GM23338 (cell line): Measurements from ENCODE around the gene UQCR11. TPM values are rescaled to one million over a fixed set of nuclear protein-coding genes. Genes with fewer than 3 reads are reported as not detected.

Experiments
- ATAC-seq: fragments of 200-7000 bp; cut with Tn5 transposase; 3 replicates; pipeline ENCODE4 v1.9.1; 2020
- DNase-seq: peaks from one replicate; pipeline ENCODE4 v3.0.0-alpha.2; 2015; ENCODE audit warnings: low spot score
- H2AFZ ChIP-seq: fragments of 200-600 bp; sonication (generic); 2 replicates; pipeline ENCODE4 v1.8.0; 2016; ENCODE audit warnings: antibody characterized with exemption, mild to moderate bottlenecking, moderate library complexity
- H3F3A ChIP-seq: fragments of 200-600 bp; sonication (generic); replicated peaks from 2 replicates; pipeline ENCODE4 v1.8.0; 2017; ENCODE audit warnings: antibody characterized with exemption, mixed run types, low read depth
- H3K27ac ChIP-seq: fragments of 200-600 bp; sonication (generic); 2 replicates; pipeline ENCODE4 v1.6.1; 2016; ENCODE audit warnings: low read depth
- H3K27me3 ChIP-seq: fragments of 200-600 bp; sonication (generic); 2 replicates; pipeline ENCODE4 v1.8.0; 2016; ENCODE audit warnings: mild to moderate bottlenecking, mixed run types, moderate library complexity; ENCODE audit not compliant: insufficient read depth
- H3K36me3 ChIP-seq: fragments of 200-600 bp; sonication (generic); 2 replicates; pipeline ENCODE4 v1.8.0; 2016; ENCODE audit warnings: mild to moderate bottlenecking; ENCODE audit not compliant: insufficient read depth
- H3K4me1 ChIP-seq: fragments of 200-600 bp; sonication (generic); 2 replicates; pipeline ENCODE4 v1.8.0; 2016; ENCODE audit warnings: mild to moderate bottlenecking, moderate library complexity; ENCODE audit not compliant: insufficient read depth
- H3K4me2 ChIP-seq: fragments of 200-600 bp; sonication (generic); 2 replicates; pipeline ENCODE4 v1.7.1; 2017; ENCODE audit warnings: mixed run types
- H3K4me3 ChIP-seq: fragments of 200-600 bp; sonication (generic); 2 replicates; pipeline ENCODE4 v1.6.1; 2016; ENCODE audit warnings: mixed run types
- H3K79me2 ChIP-seq: fragments of 200-600 bp; sonication (generic); replicated peaks from 2 replicates; pipeline ENCODE4 v1.8.0; 2017; ENCODE audit warnings: mild to moderate bottlenecking; ENCODE audit not compliant: insufficient read depth
- H3K9me2 ChIP-seq: fragments of 200-600 bp; sonication (generic); 2 replicates; pipeline ENCODE4 v1.8.0; 2017; ENCODE audit not compliant: insufficient read depth
- H4K20me1 ChIP-seq: fragments of 200-600 bp; sonication (generic); replicated peaks from 2 replicates; pipeline ENCODE4 v1.8.0; 2017; ENCODE audit warnings: mild to moderate bottlenecking; ENCODE audit not compliant: insufficient read depth
- H3K27ac Mint-ChIP-seq: 2 replicates; pipeline ENCODE4 v1.8.0; 2020; ENCODE audit warnings: inconsistent platforms, mild to moderate bottlenecking, moderate library complexity, mixed read lengths
- H3K27me3 Mint-ChIP-seq: 3 replicates; pipeline ENCODE4 v1.8.0; 2022; ENCODE audit warnings: low read depth, mild to moderate bottlenecking, moderate library complexity, mixed read lengths, inconsistent platforms; ENCODE audit not compliant: insufficient read depth, poor library complexity
- H3K36me3 Mint-ChIP-seq: 3 replicates; pipeline ENCODE4 v1.8.0; 2021; ENCODE audit warnings: low read depth, mild to moderate bottlenecking, inconsistent platforms, moderate library complexity, mixed read lengths
- H3K4me1 Mint-ChIP-seq: 3 replicates; pipeline ENCODE4 v1.8.0; 2020; ENCODE audit warnings: mild to moderate bottlenecking, inconsistent platforms, mixed read lengths
- H3K4me3 Mint-ChIP-seq: 3 replicates; pipeline ENCODE4 v1.8.0; 2021; ENCODE audit warnings: moderate library complexity, mild to moderate bottlenecking, inconsistent platforms, mixed read lengths
- H3K9me3 Mint-ChIP-seq: 3 replicates; pipeline ENCODE4 v1.8.0; 2020; ENCODE audit warnings: moderate library complexity, mild to moderate bottlenecking, inconsistent platforms, mixed read lengths
- POLR2AphosphoS5 ChIP-seq: IDR thresholded peaks from 2 replicates; pipeline ENCODE4 v1.6.1; 2016; ENCODE audit warnings: antibody characterized with exemption, low read depth
- ZNF114 ChIP-seq: fragments of 250-450 bp; sonication (Bioruptor Pico); IDR thresholded peaks from 2 replicates; pipeline ENCODE4 v1.5.0; 2020; ENCODE audit warnings: mild to moderate bottlenecking, moderate library complexity
- polyA plus RNA-seq: library from polyadenylated mRNA; unstranded; fragments of >200 nt; fragmentation: Nextera tagmentation; extraction: Ambion mirVana; gene quantifications from 2 replicates; pipeline ENCODE4 v1.2.1, GENCODE V29; 2016
- total RNA-seq: library from RNA; depleted of rRNA; stranded (reverse); fragments of >200 nt; shearing (Covaris generic); gene quantifications from 2 replicates; pipeline ENCODE4 v1.2.3, GENCODE V29; 2014
- TF ChIP-seq, protein P1 (sequence below), 2 experiments: fragments of 200-600 bp in 1 of 2; sonication (generic) in 1 of 2; conservative IDR thresholded peaks; 2 replicates each; pipeline versions ENCODE4 v1.5.1 to v1.6.1; 2016 to 2017; ENCODE audit warnings: antibody characterized with exemption in 2 of 2, low read depth in 2 of 2, mild to moderate bottlenecking in 2 of 2, moderate library complexity in 1 of 2
- TF ChIP-seq, protein P2 (sequence below): IDR thresholded peaks from 2 replicates; pipeline ENCODE4 v1.6.1; 2016; ENCODE audit warnings: antibody characterized with exemption
- TF ChIP-seq, protein P3 (sequence below): fragments of 250-450 bp; sonication (Bioruptor Pico); IDR thresholded peaks from 2 replicates; pipeline ENCODE4 v1.5.0; 2020; ENCODE audit warnings: mild to moderate bottlenecking, moderate library complexity
- TF ChIP-seq, protein P4 (sequence below): IDR thresholded peaks from one replicate; pipeline ENCODE4 v1.6.1; 2018; ENCODE audit warnings: antibody characterized with exemption; ENCODE audit not compliant: unreplicated experiment

The UQCR11 gene
- total and polyA plus RNA-seq, 2 experiments from 2014 or later = 46.4 to 413 TPM

DNA sequence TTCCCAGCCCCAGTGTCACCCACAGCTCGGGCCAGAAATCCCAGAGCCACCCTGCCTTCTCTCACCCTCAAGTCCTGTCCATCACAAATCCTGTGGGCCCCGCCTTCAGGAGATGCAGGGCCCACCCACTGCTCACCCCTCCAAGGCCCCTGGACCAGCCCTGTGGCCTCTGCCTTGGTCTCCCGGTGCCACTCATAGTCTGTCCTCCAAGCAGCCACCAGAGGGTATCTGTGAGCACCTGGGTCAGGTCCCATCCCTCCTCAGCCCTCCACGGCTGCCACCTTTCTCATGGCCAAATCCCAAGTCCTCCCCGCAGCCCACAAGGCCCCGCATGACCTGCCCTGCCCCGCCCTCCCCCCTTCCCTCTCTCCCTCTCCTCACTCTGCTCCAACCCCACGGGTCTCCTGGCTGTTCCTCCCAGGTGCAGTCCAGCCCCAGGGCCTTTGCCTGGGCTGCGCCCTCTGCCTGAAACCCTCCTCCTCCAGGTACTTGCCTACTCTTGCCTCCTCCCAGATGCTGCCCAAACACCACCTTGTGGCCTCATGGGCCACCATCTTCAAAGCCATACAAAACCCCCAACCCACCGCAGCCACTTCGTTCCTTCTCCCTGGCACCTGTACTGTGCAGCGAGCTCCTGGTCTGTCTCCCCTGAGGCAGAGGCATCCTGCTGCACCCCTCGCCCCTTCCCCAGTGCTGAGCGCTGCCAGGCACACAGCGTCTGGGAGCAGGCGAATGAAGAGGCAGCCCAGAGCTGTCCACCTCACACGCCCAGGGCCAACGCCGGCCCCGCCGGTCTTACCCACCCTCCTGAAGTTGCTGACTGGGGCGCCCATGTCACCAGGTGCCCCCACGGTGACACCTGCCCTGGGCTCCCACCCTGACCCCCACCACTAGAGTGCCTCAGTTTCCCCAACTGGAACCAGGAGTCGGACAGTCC lies 13.2 kb upstream of the UQCR11 start:
- H3K9me2 ChIP-seq = no peaks in the 10 kb centered on the region
- no peak overlapping the region for H3K4me3 ChIP-seq
- no peaks in the 10 kb centered on the region for H3K27me3 ChIP-seq
- H3K36me3 ChIP-seq = peaks cover 21% of the 10 kb centered on the region
- no peak overlapping the region for H2AFZ ChIP-seq
- peaks cover 17% of the 10 kb centered on the region for H3K4me1 Mint-ChIP-seq
- H3K4me3 Mint-ChIP-seq = no peak overlapping the region; the same call in 2 of the 3 replicates
- H3K27me3 Mint-ChIP-seq = peaks cover 25% of the 10 kb centered on the region
- peaks cover 5% of the 10 kb centered on the region for H3K79me2 ChIP-seq
- H4K20me1 ChIP-seq = peaks cover 23% of the 10 kb centered on the region
- no peaks in the 10 kb centered on the region for H3K4me1 ChIP-seq
- peak; percentile 83 for DNase-seq
- TF ChIP-seq, protein P1, sequence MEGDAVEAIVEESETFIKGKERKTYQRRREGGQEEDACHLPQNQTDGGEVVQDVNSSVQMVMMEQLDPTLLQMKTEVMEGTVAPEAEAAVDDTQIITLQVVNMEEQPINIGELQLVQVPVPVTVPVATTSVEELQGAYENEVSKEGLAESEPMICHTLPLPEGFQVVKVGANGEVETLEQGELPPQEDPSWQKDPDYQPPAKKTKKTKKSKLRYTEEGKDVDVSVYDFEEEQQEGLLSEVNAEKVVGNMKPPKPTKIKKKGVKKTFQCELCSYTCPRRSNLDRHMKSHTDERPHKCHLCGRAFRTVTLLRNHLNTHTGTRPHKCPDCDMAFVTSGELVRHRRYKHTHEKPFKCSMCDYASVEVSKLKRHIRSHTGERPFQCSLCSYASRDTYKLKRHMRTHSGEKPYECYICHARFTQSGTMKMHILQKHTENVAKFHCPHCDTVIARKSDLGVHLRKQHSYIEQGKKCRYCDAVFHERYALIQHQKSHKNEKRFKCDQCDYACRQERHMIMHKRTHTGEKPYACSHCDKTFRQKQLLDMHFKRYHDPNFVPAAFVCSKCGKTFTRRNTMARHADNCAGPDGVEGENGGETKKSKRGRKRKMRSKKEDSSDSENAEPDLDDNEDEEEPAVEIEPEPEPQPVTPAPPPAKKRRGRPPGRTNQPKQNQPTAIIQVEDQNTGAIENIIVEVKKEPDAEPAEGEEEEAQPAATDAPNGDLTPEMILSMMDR (conservative IDR thresholded peaks at IDR 0.05; ENCODE audit: low read depth in 2 of 2) = peak; percentile 44 to 71
- TF ChIP-seq, protein P2, sequence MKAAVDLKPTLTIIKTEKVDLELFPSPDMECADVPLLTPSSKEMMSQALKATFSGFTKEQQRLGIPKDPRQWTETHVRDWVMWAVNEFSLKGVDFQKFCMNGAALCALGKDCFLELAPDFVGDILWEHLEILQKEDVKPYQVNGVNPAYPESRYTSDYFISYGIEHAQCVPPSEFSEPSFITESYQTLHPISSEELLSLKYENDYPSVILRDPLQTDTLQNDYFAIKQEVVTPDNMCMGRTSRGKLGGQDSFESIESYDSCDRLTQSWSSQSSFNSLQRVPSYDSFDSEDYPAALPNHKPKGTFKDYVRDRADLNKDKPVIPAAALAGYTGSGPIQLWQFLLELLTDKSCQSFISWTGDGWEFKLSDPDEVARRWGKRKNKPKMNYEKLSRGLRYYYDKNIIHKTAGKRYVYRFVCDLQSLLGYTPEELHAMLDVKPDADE = no peak
- peaks cover 78% of the 10 kb centered on the region for H3K36me3 Mint-ChIP-seq
- peaks cover 3% of the 10 kb centered on the region; the same call in 1 of the 3 replicates for H3K9me3 Mint-ChIP-seq
- H3F3A ChIP-seq = peaks cover 12% of the 10 kb centered on the region; the same call in 1 of the 2 replicates
- ATAC-seq = peak; percentile 89
- H3K27ac ChIP-seq = no peak overlapping the region
- H3K27ac Mint-ChIP-seq = peak overlapping the region; percentile 72; the same call in 1 of the 2 replicates
- H3K4me2 ChIP-seq = no peak overlapping the region

DNA sequence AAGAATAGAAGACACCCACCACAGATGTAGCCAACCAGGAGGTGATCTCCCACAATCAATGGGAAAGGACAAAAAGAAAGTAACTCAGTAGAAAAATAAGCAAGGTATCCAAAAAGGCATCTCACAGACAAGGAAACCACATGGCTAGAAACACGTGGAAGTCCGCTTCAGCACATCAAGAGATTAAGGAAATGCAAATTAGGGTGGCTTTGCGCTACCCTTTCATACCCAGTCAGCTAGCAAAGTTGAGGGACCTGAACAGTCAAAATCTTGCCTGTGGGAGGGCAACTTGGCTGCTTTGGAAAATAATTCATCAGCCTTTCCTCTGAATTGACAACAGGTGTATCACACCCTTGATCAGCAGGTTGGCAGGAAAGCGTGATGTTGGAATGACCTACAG lies 11.6 kb upstream of the UQCR11 start:
- Histone ChIP-seq H3K79me2 (no peaks in the 10 kb centered on the region; the same call in 1 of the 2 replicates), H3F3A (0 out of 2 replicates have a peak, but pooled peaks cover 10% of the 10 kb centered on the region), H3K4me1 (no peaks in the 10 kb centered on the region), H3K9me2 (no peaks in the 10 kb centered on the region), H3K27ac (no peak overlapping the region), H4K20me1 (peaks cover 16% of the 10 kb centered on the region), H3K4me3 (no peak overlapping the region), H2AFZ (no peak overlapping the region), H3K36me3 (peaks cover 21% of the 10 kb centered on the region), H3K4me2 (no peak overlapping the region), H3K27me3 (no peaks in the 10 kb centered on the region)
- Mint-ChIP-seq H3K27me3 (peaks cover 21% of the 10 kb centered on the region), H3K4me1 (peaks cover 10% of the 10 kb centered on the region; the same call in 2 of the 3 replicates), H3K9me3 (peaks cover 3% of the 10 kb centered on the region; the same call in 1 of the 3 replicates), H3K4me3 (no peak overlapping the region; the same call in 2 of the 3 replicates), H3K27ac (peak overlapping the region; percentile 56; the same call in 1 of the 2 replicates), H3K36me3 (peaks cover 81% of the 10 kb centered on the region)
- ATAC-seq = no peak
- DNase-seq = no peak
- TF ChIP-seq, protein P3, sequence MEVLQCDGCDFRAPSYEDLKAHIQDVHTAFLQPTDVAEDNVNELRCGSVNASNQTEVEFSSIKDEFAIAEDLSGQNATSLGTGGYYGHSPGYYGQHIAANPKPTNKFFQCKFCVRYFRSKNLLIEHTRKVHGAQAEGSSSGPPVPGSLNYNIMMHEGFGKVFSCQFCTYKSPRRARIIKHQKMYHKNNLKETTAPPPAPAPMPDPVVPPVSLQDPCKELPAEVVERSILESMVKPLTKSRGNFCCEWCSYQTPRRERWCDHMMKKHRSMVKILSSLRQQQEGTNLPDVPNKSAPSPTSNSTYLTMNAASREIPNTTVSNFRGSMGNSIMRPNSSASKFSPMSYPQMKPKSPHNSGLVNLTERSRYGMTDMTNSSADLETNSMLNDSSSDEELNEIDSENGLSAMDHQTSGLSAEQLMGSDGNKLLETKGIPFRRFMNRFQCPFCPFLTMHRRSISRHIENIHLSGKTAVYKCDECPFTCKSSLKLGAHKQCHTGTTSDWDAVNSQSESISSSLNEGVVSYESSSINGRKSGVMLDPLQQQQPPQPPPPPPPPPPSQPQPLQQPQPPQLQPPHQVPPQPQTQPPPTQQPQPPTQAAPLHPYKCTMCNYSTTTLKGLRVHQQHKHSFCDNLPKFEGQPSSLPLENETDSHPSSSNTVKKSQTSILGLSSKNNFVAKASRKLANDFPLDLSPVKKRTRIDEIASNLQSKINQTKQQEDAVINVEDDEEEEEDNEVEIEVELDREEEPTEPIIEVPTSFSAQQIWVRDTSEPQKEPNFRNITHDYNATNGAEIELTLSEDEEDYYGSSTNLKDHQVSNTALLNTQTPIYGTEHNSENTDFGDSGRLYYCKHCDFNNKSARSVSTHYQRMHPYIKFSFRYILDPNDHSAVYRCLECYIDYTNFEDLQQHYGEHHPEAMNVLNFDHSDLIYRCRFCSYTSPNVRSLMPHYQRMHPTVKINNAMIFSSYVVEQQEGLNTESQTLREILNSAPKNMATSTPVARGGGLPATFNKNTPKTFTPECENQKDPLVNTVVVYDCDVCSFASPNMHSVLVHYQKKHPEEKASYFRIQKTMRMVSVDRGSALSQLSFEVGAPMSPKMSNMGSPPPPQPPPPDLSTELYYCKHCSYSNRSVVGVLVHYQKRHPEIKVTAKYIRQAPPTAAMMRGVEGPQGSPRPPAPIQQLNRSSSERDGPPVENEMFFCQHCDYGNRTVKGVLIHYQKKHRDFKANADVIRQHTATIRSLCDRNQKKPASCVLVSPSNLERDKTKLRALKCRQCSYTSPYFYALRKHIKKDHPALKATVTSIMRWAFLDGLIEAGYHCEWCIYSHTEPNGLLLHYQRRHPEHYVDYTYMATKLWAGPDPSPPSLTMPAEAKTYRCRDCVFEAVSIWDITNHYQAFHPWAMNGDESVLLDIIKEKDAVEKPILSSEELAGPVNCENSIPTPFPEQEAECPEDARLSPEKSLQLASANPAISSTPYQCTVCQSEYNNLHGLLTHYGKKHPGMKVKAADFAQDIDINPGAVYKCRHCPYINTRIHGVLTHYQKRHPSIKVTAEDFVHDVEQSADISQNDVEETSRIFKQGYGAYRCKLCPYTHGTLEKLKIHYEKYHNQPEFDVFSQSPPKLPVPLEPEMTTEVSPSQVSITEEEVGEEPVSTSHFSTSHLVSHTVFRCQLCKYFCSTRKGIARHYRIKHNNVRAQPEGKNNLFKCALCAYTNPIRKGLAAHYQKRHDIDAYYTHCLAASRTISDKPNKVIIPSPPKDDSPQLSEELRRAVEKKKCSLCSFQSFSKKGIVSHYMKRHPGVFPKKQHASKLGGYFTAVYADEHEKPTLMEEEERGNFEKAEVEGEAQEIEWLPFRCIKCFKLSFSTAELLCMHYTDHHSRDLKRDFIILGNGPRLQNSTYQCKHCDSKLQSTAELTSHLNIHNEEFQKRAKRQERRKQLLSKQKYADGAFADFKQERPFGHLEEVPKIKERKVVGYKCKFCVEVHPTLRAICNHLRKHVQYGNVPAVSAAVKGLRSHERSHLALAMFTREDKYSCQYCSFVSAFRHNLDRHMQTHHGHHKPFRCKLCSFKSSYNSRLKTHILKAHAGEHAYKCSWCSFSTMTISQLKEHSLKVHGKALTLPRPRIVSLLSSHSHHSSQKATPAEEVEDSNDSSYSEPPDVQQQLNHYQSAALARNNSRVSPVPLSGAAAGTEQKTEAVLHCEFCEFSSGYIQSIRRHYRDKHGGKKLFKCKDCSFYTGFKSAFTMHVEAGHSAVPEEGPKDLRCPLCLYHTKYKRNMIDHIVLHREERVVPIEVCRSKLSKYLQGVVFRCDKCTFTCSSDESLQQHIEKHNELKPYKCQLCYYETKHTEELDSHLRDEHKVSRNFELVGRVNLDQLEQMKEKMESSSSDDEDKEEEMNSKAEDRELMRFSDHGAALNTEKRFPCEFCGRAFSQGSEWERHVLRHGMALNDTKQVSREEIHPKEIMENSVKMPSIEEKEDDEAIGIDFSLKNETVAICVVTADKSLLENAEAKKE (CRISPR knock-in tag) = no peak
- TF ChIP-seq ZNF114 (CRISPR knock-in tag) (no peak), POLR2AphosphoS5 (no peak)
- TF ChIP-seq, protein P4, sequence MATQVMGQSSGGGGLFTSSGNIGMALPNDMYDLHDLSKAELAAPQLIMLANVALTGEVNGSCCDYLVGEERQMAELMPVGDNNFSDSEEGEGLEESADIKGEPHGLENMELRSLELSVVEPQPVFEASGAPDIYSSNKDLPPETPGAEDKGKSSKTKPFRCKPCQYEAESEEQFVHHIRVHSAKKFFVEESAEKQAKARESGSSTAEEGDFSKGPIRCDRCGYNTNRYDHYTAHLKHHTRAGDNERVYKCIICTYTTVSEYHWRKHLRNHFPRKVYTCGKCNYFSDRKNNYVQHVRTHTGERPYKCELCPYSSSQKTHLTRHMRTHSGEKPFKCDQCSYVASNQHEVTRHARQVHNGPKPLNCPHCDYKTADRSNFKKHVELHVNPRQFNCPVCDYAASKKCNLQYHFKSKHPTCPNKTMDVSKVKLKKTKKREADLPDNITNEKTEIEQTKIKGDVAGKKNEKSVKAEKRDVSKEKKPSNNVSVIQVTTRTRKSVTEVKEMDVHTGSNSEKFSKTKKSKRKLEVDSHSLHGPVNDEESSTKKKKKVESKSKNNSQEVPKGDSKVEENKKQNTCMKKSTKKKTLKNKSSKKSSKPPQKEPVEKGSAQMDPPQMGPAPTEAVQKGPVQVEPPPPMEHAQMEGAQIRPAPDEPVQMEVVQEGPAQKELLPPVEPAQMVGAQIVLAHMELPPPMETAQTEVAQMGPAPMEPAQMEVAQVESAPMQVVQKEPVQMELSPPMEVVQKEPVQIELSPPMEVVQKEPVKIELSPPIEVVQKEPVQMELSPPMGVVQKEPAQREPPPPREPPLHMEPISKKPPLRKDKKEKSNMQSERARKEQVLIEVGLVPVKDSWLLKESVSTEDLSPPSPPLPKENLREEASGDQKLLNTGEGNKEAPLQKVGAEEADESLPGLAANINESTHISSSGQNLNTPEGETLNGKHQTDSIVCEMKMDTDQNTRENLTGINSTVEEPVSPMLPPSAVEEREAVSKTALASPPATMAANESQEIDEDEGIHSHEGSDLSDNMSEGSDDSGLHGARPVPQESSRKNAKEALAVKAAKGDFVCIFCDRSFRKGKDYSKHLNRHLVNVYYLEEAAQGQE = no peak
